OCI-LY1 (cell line): ENCODE results near the gene REEP6.

Experiments used
- CTCF ChIP-seq: fragments of 200-600 bp; sonication (generic), shearing (Covaris generic); IDR thresholded peaks from 2 replicates; pipeline ENCODE4 v1.5.1; 2017; ENCODE audit warnings: mild to moderate bottlenecking, antibody characterized with exemption, low read length, moderate library complexity, mixed read lengths
- EZH2 ChIP-seq: fragments of 200-600 bp; sonication (generic), shearing (Covaris generic); IDR thresholded peaks from 2 replicates; pipeline ENCODE4 v1.8.0; 2017; ENCODE audit warnings: borderline replicate concordance, mixed run types, mild to moderate bottlenecking, antibody characterized with exemption, low read length, moderate library complexity, mixed read lengths

- TF ChIP-seq CTCF (no peak), EZH2 (no peak)
Measured at GRCh38 chr19:1532003-1532402, 41.0 kb downstream of the REEP6 start.
